ENCODE results near the gene TTLL7.
"Not testable (repeated sequence)": the region's sequence is repeated elsewhere in the genome, so short reads cannot be mapped to it uniquely, and the experiment has no call there.

Gene TTLL7

DNA sequence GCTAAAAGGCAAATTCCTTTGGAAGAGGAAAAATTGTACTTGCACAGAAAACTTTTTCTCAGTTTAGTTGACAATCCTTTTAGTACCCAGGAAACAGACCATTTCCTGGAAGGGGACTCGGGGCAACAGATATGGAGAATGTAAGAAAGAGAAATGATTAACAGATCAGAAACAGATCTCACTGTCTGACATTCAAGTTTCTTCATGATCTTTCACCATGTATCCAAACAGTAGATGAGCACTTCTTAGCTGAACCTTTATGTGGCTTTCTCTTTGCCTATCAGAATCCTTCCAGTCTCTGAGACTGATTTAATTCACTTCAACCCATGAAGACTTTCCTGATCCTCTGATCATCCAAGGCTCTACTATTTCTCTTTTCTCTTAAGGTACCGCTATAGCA, 2.7 kb downstream of the TTLL7 start:
- no peak for DNase-seq (ENCODE audit: extremely low read depth in 1 of 2, low read depth in 1 of 2)

DNA sequence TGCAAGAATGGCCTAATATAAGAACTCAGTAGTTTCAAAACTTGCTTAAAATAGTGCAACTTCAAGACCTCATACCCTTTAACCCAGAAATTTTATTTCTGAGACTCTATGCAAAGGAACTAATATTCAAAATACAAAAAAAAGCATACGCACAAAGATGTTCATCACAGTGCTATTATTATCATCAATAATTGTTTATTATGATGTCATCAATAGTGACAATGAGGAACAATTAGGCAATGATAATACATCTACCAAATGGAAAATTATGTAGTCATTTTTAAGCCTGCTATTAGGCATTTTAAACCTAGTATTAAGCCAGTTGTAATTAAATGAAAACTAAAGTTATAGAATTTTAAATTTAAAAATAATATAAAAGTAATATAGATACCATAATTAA, 3.3 kb downstream of the TTLL7 start:
- DNase-seq (ENCODE audit: extremely low read depth in 1 of 2, low read depth in 1 of 2): no peak

DNA sequence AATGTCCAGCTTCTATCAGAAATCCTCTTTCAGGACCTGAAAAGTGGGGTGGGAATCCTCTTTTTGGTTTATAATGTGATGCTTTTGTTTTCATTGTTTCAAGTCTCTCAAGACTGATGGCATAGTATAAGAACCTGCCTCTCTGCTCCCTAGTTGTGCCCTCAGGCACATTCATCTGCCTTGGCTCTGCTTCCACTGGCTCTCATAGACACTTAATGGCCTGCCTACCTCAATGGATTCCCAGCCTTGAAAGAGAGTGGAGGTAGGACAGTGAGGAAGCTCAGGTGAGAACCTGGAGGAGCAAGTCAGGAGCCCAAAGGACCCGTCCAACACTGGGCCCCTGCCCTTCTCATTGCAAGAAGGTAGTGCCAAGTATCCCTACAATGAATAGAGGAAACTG, 4.8 kb downstream of the TTLL7 start:
- no peak for DNase-seq (ENCODE audit: extremely low read depth in 1 of 2, low read depth in 1 of 2)

GRCh38 chr1:83990734-83991133, 8.2 kb downstream of the TTLL7 start:
- DNase-seq (ENCODE audit: extremely low read depth in 1 of 2, low read depth in 1 of 2): no peak

DNA sequence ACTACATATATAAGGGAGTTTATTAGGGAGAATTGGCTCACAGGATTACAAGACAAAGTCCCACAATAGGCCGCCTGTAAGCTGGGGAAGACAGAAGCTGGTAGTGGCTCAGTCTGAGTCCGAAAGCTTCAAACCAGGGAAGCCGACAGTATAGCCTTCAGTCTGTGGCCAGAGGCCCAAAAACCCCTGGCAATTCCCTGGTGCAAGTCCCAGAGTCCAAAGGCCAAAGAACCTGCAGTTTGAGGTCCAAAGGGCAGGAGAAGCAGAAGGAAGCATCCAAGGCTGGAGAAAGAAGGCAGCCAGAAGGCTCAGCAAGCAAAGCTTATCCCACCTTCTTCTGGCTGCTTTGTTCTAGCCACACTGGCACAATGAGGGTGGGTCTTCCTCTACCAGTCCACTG, 13.9 kb downstream of the TTLL7 start:
- no peak for DNase-seq (ENCODE audit: extremely low read depth in 1 of 2, low read depth in 1 of 2)

GRCh38 chr1:83983918-83984317, 15.0 kb downstream of the TTLL7 start:
- not testable (repeated sequence) for DNase-seq (ENCODE audit: extremely low read depth in 1 of 2, low read depth in 1 of 2)

DNA sequence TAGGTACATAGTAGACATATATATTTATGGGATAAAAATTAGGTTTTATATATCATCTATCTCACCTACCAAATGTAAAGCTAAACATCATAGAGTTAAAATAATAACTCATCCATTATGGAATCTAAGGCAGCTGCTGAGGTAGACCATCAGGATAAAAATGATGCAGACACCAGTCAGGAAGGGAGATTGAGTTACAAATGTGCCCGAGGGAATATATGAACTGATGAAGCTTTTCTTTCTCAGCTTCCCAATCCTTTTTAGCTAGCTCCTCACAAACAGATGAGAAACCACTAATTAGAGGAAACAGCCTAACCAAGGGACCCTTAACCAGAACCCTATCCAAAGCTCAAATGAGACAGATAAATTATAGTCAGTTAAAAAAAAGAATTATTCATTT, 20.9 kb downstream of the TTLL7 start:
- DNase-seq (ENCODE audit: extremely low read depth in 1 of 2, low read depth in 1 of 2): no peak

DNA sequence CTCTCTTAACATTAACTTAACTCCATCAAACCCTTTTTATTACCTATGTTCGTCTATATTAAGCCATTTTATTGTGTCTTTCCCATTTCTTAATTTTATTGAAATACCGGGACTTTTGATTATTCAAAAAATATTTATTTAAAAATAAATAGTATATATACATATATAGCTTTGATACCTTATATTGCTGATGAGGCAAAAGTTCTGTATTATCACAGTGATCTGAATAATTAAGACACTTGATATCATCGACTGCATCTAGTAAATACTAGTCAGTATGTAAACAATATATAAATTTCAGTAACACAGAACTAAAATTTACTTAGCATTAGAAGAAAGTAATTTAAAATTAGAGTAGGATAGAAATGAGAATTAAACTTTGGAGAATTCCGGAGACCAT, 22.0 kb downstream of the TTLL7 start:
- no peak for DNase-seq (ENCODE audit: extremely low read depth in 1 of 2, low read depth in 1 of 2)

DNA sequence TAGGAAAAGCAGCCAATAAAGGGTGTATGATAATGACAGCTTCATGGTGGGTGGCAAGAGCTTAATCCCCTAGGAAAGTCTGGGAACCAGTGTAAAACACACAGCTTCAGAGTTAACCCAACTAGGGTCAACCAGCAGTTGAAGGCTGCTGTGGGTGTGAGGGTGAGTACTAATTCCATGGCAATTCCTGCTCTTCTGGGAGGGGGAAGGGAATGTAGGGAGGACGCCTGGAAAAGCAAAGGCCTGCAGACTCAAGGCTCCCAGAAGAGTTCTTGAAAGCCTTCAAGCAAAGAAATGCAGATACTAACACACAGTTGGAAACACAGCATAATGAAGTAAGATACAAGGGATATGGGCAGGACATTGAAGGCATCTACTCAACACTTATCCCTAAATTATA, 28.1 kb downstream of the TTLL7 start:
- DNase-seq (ENCODE audit: extremely low read depth in 1 of 2, low read depth in 1 of 2): no peak

DNA sequence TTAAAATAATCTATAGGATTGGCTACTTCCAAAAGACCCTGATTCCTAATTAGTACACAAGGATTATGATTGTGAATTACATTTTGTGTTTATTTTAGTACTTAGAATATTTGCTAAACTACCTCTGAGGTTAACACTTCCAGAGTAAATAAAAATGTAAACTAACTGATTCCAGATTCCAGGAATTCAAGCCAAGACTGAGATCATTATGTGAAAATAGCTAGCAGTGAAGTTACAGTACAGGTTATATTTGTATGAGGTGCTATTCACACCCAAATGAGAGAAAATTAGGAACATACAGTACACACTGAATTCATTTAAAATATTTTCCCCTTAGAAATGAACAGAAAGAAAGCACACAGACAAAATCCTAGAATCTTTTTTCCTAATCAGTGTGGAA, 28.8 kb downstream of the TTLL7 start:
- no peak for DNase-seq (ENCODE audit: extremely low read depth in 1 of 2, low read depth in 1 of 2)

DNA sequence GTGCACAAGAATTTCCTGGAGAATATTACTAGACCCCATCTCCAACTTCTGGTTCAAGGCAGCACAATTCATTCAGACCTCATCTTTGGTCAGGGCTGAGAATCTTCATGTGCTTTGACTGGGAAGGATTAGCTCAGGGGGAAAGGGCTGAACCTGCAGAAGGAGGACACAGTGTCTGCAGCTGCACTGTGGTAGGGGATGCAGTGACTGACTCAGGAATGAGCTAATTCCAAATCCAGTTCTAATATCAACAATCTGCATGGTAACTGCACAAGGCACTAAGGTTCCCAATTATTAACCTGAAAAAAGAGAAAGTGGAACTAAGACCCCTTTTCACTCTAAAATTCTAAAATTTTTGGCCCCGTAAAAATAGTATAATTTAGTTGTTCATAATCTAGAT, 31.6 kb downstream of the TTLL7 start:
- DNase-seq (ENCODE audit: extremely low read depth in 1 of 2, low read depth in 1 of 2): no peak

DNA sequence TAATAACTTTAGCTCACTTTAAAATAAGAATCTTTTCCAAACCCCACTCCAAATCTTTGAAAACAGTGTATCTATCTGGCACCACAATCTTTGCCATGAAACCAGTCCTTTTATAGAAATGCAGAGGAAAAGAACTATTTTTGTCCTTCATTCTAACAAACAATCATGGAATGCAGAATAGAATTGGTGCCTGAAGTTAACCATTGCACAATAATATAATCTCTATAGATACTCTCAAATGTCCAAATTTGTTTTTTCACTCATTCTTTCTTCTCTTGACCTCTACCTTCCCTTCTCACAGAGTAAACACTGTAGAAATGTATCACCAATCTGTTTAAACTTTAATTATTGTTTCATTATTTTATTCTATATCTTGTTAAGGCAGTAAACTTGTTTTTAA, 34.8 kb downstream of the TTLL7 start:
- DNase-seq (ENCODE audit: extremely low read depth in 1 of 2, low read depth in 1 of 2): no peak

GRCh38 chr1:83961571-83962295, 37.2 kb downstream of the TTLL7 start:
- no peak for DNase-seq (ENCODE audit: extremely low read depth in 1 of 2, low read depth in 1 of 2)

DNA sequence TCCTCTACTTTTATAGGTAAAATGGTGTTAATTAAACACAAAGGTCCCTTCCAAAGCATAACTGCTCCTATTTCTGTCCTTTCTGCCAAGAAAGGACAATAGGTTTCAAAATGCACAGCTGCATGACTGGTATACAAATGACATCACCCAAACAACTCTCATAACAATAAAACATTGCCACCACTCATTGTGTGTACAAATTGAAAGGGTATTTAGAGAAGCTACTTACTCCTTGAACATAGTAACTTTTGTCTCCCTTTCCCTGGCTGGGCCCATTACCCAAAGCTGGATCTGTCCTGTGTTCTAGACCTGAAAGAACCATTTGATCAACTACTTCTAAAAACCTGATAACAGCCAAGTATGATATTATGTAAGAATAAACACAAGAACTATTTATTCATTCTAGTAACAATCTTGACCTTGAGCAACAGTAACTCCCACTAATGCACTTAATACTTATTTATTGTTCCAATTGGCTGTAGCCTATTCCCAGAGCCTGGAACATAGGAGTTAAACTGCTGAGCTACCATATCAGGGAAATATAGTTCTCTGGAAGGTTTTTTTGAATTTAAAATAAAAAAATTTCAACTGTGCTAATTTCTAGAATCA, 38.2 kb downstream of the TTLL7 start:
- DNase-seq (ENCODE audit: extremely low read depth in 1 of 2, low read depth in 1 of 2): no peak

- no peak for DNase-seq (ENCODE audit: extremely low read depth in 1 of 2, low read depth in 1 of 2)
Measured at GRCh38 chr1:83959824-83960498, 39.0 kb downstream of the TTLL7 start.

- DNase-seq (ENCODE audit: extremely low read depth in 1 of 2, low read depth in 1 of 2): no peak
Measured at GRCh38 chr1:83958704-83959103, 40.2 kb downstream of the TTLL7 start.

- no peak for DNase-seq (ENCODE audit: extremely low read depth in 1 of 2, low read depth in 1 of 2)
Measured at GRCh38 chr1:83954166-83954823, 44.6 kb downstream of the TTLL7 start.

DNA sequence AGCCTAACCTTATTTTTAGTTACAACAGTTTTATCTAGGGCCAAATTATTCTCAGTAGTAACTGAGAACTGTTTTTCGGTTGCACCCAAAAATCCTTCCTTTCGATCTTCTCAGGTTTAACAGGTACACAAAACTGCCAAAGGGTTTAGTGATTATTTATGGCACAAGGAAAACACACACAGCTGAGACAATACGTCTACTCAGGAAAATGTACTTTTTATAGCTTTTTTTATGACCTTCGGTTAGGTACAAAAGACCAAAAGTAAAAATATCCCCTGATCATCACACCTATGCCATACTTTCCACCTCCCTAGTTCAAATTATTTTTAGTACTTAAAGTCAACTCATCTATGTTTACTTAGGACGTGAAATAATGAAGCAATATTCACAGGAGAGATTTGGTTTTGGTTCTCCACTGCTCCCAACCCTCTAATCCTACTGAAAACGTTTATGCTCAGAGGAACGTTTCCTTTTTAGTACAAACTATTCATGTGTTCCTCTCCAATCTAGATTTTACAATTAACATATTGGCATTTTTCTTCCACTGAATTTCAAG, 48.7 kb downstream of the TTLL7 start:
- DNase-seq (ENCODE audit: extremely low read depth in 1 of 2, low read depth in 1 of 2): no peak

DNA sequence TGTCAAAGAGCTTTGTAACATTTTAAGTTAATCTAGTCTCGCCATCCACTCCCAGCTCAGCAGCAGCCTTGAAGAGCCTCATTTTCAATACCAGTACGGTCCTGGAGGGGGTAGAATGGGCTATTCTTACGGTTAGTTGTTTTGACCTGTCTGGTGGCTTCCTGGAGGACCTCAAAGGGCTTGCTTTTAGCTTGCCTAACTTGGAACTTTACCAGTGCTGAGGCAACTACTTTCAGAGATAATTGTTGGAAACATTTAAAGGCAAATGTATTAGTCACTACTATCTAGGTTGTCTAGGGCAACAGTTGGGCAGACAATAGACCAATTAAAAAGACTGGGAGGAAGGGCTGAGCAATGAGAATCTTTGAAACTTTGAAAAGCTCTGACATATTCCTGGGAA, 56.0 kb downstream of the TTLL7 start:
- no peak for DNase-seq (ENCODE audit: extremely low read depth in 1 of 2, low read depth in 1 of 2)

GRCh38 chr1:83934550-83934949, 64.4 kb downstream of the TTLL7 start:
- DNase-seq (ENCODE audit: extremely low read depth in 1 of 2, low read depth in 1 of 2): no peak

GRCh38 chr1:83932693-83933092, 66.2 kb downstream of the TTLL7 start:
- DNase-seq (ENCODE audit: extremely low read depth in 1 of 2, low read depth in 1 of 2): no peak

DNA sequence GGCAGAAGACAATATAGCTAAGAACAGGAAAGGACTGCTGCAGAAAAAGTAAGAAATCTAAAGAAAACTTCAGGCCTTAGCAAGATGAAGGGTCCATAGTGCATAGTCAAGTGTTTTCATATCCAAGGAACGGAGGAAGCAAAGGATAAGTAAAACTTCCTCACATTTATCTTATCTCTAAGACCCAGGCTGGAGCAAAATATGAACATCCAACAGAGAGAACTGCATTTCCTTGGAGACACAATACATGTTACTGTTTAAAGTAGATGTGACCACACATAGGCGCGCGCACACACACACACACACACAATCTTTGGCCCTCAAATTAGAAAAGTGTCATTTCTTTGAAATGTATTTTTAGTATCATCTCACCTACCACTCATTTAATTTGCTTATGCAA, 66.7 kb downstream of the TTLL7 start:
- no peak for DNase-seq (ENCODE audit: extremely low read depth in 1 of 2, low read depth in 1 of 2)

Data from activated CD8-positive, alpha-beta memory T cell treated with anti-CD3 and anti-CD28 coated beads for 1 hour (primary cell).